22Rv1 (cell line): ENCODE data around the gene GNG4.

Experiments
- CTCF ChIP-seq: fragments of 450-650 bp; IDR thresholded peaks from 2 replicates; pipeline ENCODE4 v1.5.1; 2017; ENCODE audit warnings: mild to moderate bottlenecking
- ZFX ChIP-seq: fragments of 450-650 bp; IDR thresholded peaks from 2 replicates; pipeline ENCODE4 v1.6.1; 2017; ENCODE audit warnings: antibody characterized with exemption, borderline replicate concordance

GRCh38 chr1:235573880-235574279 lies 75.7 kb downstream of the GNG4 start:
- TF ChIP-seq CTCF = no peak
- no peak for TF ChIP-seq ZFX
